Neural progenitor cell (in vitro differentiated cells): ENCODE measurements around the gene CYSTM1.

Experiments
- CTCF ChIP-seq: fragments of 200-600 bp; sonication (generic); IDR thresholded peaks from 2 replicates; pipeline ENCODE4 v1.5.1; 2017; ENCODE audit warnings: antibody characterized with exemption, mild to moderate bottlenecking
- EZH2 ChIP-seq: fragments of 200-600 bp; sonication (generic); IDR thresholded peaks from 2 replicates; pipeline ENCODE4 v1.6.1; 2017; ENCODE audit warnings: antibody characterized with exemption, mild to moderate bottlenecking, moderate library complexity

- no peak for TF ChIP-seq CTCF
- TF ChIP-seq EZH2, result no peak
These were observed 10.4 kb downstream of the CYSTM1 start for GRCh38 chr5:140185409-140185808.
